Activated naive CD4-positive, alpha-beta T cell (primary cell): ENCODE measurements around the gene KDM5D.

Source experiments
- DNase-seq, 4 experiments: peaks; one replicate each; lab custom pipeline; 2025; lab: John Stamatoyannopoulos, UW

Gene KDM5D

GRCh38 chrY:19744381-19745378 lies at the start of gene KDM5D:
KDM5D (minus strand) TSS chrY:19744726; CDS start chrY:19744534, 192 bp downstream.
- DNase-seq, result peak in 2 of 4 experiments; percentile 12 to 28

- no peak for DNase-seq
Observed at GRCh38 chrY:19768375-19768774, 23.8 kb upstream of the KDM5D start.

GRCh38 chrY:19743331-19743730 lies 1.2 kb downstream of the KDM5D start:
- DNase-seq, result no peak

GRCh38 chrY:19742153-19742552 lies 2.4 kb downstream of the KDM5D start:
- no peak for DNase-seq

- no peak for DNase-seq
Observed at GRCh38 chrY:19734425-19734824, 10.1 kb downstream of the KDM5D start.

- no peak for DNase-seq
Observed at GRCh38 chrY:19717950-19718349, 26.6 kb downstream of the KDM5D start.

- DNase-seq, result no peak
Observed at GRCh38 chrY:19717146-19717545, 27.4 kb downstream of the KDM5D start.

- DNase-seq, result no peak
Observed at GRCh38 chrY:19715226-19715625, 29.3 kb downstream of the KDM5D start.

GRCh38 chrY:19713430-19713829 lies 31.1 kb downstream of the KDM5D start:
- no peak for DNase-seq

- DNase-seq, result no peak
Observed at GRCh38 chrY:19706273-19706672, 38.3 kb downstream of the KDM5D start.

- DNase-seq, result no peak
Observed at GRCh38 chrY:19698495-19698894, 46.0 kb downstream of the KDM5D start.

- no peak for DNase-seq
Observed at GRCh38 chrY:19680821-19681220, 63.7 kb downstream of the KDM5D start.
